ENCODE results near the gene SLC35E3.
"Not testable (repeated sequence)": the region's sequence is repeated elsewhere in the genome, so short reads cannot be mapped to it uniquely, and the experiment has no call there.

The SLC35E3 gene

DNA sequence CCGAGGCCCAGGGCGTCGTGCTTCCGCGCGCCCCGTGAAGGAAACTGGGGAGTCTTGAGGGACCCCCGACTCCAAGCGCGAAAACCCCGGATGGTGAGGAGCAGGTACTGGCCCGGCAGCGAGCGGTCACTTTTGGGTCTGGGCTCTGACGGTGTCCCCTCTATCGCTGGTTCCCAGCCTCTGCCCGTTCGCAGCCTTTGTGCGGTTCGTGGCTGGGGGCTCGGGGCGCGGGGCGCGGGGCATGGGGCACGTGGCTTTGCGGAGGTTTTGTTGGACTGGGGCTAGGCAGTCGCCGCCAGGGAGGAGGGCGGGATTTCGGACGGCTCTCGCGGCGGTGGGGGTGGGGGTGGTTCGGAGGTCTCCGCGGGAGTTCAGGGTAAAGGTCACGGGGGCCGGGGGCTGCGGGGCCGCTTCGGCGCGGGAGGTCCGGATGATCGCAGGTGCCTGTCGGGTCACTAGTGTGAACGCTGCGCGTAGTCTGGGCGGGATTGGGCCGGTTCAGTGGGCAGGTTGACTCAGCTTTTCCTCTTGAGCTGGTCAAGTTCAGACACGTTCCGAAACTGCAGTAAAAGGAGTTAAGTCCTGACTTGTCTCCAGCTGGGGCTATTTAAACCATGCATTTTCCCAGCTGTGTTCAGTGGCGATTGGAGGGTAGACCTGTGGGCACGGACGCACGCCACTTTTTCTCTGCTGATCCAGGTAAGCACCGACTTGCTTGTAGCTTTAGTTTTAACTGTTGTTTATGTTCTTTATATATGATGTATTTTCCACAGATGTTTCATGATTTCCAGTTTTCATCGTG is 62.6 kb downstream of the SLC35E3 start:
- TF ChIP-seq, protein P1, sequence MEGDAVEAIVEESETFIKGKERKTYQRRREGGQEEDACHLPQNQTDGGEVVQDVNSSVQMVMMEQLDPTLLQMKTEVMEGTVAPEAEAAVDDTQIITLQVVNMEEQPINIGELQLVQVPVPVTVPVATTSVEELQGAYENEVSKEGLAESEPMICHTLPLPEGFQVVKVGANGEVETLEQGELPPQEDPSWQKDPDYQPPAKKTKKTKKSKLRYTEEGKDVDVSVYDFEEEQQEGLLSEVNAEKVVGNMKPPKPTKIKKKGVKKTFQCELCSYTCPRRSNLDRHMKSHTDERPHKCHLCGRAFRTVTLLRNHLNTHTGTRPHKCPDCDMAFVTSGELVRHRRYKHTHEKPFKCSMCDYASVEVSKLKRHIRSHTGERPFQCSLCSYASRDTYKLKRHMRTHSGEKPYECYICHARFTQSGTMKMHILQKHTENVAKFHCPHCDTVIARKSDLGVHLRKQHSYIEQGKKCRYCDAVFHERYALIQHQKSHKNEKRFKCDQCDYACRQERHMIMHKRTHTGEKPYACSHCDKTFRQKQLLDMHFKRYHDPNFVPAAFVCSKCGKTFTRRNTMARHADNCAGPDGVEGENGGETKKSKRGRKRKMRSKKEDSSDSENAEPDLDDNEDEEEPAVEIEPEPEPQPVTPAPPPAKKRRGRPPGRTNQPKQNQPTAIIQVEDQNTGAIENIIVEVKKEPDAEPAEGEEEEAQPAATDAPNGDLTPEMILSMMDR (IDR thresholded peaks at IDR 0.05; ENCODE audit: extremely low read depth, missing control alignments), result no peak
- peak; percentile 86 for DNase-seq (ENCODE audit: low spot score)

DNA sequence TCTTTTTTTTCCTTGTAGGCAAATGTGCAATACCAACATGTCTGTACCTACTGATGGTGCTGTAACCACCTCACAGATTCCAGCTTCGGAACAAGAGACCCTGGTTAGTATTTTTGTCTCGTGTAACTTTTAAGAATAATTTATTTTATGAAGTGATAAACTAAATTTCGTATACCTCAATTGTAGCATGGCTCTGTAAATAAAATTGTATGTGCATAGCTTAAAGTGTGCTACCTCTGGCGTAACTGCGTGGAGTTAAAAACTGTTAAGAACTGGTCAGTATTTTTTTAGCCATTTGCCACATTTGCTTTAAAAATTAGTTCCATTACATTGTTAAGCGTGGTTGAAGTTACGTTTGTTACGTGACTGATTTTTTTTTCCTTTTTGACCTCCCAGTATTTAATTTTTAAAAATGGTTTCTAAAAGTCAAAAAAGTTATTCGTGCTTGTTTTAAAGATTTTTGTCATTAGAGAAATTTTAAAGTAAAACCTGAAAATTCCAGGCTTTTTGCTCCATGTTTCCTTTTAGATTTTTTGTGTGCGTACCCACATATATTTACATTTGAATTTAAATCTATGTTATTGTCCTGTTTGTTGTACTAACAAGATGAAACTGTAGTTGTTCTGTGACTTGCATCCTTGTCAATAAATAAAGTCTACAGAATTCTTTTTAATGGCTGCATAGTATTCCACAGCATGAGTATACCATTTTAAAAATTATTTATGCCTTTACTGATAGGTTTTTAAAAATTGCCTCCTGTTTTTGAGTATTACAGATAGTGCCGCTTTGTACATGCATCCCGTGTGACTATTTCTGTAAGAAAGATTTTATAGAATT is 63.4 kb downstream of the SLC35E3 start:
- TF ChIP-seq, protein P1 (IDR thresholded peaks at IDR 0.05; ENCODE audit: extremely low read depth, missing control alignments), result no peak
- DNase-seq (ENCODE audit: low spot score), result no peak

DNA sequence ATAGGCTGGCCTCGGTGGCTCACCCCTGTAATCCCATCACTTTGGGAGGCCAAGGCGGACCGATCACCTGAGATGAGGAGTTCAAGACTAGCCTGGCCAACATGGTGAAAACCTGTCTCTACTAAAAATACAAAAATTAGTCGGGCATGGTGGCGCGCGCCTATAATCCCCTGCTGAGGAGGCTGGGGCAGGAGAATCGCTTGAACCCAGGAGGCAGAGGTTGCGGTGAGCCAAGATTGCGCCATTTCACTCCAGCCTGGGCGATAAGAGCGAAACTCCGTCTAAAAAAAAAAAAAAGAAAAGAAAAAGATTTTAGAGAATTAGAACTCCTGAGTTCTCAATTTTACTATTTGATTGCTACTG is 64.0 kb downstream of the SLC35E3 start:
- not testable (repeated sequence) for DNase-seq (ENCODE audit: low spot score)

DNA sequence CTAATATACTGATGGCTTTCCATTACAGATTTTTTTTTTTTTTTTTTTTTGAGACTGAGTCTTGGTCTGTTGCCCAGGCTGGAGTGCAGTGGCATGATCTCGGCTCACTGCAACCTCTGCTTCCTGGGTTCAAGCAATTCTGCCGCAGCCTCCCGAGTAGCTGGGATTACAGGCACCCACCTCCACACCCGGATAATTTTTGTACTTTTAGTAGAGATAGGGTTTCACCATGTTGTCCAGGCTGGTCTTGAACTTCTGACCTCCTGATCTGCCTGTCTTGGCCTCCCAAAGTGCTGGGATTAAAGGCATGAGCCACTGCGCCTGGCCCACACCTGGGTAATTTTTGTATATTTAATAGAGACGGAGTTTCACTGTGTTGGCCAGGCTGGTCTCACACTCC is 65.6 kb downstream of the SLC35E3 start:
- DNase-seq (ENCODE audit: low spot score), result not testable (repeated sequence)

DNA sequence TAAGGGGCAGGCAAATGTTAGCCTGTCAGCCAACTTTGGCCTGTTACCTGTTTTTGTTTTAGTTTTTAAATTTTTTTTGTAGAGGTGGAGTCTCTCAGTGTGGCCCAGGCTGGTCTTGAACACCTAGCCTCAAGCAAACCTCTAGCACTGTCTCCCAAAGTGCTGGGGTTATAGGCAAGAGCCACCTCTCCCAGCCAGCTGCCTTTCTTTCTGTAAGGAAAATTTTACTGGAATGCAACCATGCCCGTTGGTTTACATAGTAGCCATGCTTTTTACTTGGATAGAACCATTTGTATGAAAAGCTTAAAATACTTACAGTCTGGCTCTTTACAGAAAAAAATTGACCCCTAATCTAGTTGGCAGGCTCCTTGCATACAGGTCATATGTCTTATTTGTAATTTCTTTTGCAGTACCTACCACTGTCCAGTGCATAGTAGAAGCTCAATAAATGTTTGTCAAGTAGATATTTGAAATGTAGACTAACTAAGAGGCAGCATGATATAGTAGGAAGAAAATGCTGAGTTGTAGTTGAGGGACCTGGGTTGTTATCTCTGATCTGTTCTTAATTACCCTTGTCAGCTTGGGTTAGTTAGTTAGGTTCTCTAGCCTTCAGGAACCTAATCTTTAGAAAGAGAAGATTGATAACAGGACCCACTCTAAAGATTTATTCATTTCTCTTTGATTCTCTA is 66.7 kb downstream of the SLC35E3 start:
- TF ChIP-seq, protein P1 (IDR thresholded peaks at IDR 0.05; ENCODE audit: extremely low read depth, missing control alignments), result no peak
- DNase-seq (ENCODE audit: low spot score), result no peak

DNA sequence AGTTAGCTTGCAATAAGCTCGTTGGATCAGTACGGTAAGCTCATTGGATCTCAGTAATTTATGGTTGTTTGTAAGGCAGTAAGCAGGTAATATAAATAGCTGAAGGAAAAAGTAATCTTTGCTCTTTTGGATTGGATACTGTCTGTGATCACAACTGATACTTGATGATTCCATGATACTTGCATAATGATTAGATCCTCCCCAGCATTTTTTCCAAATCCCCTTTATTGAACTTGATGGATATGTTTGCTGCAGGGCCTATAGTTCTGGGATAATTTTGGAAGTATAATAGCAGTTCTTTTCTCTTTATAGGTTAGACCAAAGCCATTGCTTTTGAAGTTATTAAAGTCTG is 67.2 kb downstream of the SLC35E3 start:
- DNase-seq (ENCODE audit: low spot score), result no peak
- TF ChIP-seq, protein P1 (IDR thresholded peaks at IDR 0.05; ENCODE audit: extremely low read depth, missing control alignments), result no peak

DNA sequence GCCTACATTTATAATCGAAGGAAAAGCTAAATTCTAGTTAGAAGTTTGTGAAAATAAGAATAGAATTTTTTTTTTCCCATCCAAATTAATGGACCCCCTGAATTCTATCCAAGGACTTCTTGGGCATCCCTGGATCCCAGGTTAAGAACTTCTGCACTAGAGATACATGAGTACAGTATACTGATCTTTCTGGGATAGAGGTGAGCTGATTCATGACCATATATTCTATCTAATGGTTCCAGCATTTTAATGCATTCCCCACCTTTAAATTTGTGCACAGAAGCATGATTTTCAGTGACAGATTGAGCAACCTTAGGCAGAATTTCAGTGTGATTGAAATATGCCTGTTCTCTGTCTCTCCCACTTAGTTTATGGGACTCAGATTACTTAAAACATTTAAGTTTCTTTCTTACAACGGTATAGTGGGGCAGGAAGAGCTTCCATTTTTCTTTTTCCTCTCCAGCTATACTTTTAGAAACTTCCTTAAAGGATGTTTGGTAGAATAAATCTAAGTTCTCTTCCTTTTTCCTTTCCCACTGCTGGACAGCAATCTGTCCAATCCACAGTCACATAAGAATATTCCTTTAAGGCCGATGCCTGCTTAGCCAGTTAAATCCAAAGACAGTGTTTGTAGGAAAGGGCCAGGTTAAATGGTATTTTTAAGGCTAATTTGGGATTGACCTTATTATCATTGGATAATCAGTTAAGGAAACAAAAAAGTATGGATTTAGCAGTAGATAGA is 68.7 kb downstream of the SLC35E3 start:
- DNase-seq (ENCODE audit: low spot score), result no peak
- TF ChIP-seq, protein P1 (IDR thresholded peaks at IDR 0.05; ENCODE audit: extremely low read depth, missing control alignments), result no peak

Data from GM20000 (cell line).